Stimulated activated CD4-positive, alpha-beta T cell treated with anti-CD3 and anti-CD28 coated beads, TNF-alpha, amount 100 ng/mL, for 24 hours (primary cell): Measurements from ENCODE around the gene LRRC37A3.
"Not testable (repeated sequence)": the region's sequence is repeated elsewhere in the genome, so short reads cannot be mapped to it uniquely, and the experiment has no call there.

Source experiments
- DNase-seq, 3 experiments: peaks; one replicate each; pipeline ENCODE4 v3.0.0-alpha.2; 2020; ENCODE audit warnings: low read depth in 3 of 3

Gene LRRC37A3

GRCh38 chr17:64834060-64834459, 85.2 kb downstream of the LRRC37A3 start:
- DNase-seq = not testable (repeated sequence)

DNA sequence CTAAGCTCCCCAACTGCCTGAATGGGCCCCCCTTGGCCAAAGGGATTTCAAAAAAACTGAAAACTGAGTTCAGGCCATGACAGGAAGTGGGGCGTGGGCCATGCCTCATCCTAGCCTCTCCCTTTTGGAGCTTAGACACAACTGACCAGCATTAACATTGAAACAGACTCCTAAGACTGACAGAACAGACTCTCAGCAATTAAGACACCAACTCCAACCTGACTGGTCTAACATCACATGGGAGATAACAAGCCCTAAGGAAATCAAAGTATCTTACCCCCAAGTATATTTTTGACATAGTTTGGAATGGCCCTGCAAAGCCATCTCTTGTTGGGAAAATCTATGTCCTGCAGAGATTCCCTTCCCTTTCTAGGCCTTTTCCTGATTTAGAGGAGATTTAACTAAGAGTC, 88.6 kb downstream of the LRRC37A3 start:
- not testable (repeated sequence) for DNase-seq

- DNase-seq = not testable (repeated sequence)
These were observed 89.3 kb downstream of the LRRC37A3 start for GRCh38 chr17:64829824-64830630.

- not testable (repeated sequence) for DNase-seq
These were observed 90.2 kb downstream of the LRRC37A3 start for GRCh38 chr17:64829068-64829467.

GRCh38 chr17:64818904-64819303, 100.4 kb downstream of the LRRC37A3 start:
- not testable (repeated sequence) for DNase-seq

DNA sequence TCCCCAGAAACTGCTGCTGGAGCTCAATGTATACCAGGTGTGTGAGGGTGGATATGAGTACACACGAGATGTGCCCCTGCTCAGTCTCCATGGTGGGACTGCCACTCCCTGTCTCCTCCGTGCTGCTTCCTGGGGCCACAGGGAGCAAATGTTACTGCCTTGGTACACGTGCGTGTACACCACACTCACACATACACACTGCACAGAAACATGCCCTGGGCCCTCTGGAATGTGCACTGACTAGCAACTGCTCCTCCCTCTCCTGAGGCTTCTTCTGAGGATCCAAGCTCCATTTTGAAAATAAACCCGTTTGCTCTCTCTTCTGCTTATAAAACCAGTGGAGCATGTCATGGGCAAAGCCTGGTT, 103.5 kb downstream of the LRRC37A3 start:
- DNase-seq = not testable (repeated sequence)

- not testable (repeated sequence) for DNase-seq
These were observed 104.1 kb downstream of the LRRC37A3 start for GRCh38 chr17:64814993-64815832.

- DNase-seq = peak; percentile 7 to 50 (median 15)
These were observed 110.9 kb downstream of the LRRC37A3 start for GRCh38 chr17:64808178-64808977.
